C4-2B (cell line): ENCODE measurements around the gene ACVR1.

Experiments
- CTCF ChIP-seq: fragments of 450-650 bp; conservative IDR thresholded peaks from 2 replicates; pipeline ENCODE4 v1.5.1; 2017; ENCODE audit warnings: mild to moderate bottlenecking
- ZFX ChIP-seq: fragments of 450-650 bp; IDR thresholded peaks from 2 replicates; pipeline ENCODE4 v1.6.1; 2017

DNA sequence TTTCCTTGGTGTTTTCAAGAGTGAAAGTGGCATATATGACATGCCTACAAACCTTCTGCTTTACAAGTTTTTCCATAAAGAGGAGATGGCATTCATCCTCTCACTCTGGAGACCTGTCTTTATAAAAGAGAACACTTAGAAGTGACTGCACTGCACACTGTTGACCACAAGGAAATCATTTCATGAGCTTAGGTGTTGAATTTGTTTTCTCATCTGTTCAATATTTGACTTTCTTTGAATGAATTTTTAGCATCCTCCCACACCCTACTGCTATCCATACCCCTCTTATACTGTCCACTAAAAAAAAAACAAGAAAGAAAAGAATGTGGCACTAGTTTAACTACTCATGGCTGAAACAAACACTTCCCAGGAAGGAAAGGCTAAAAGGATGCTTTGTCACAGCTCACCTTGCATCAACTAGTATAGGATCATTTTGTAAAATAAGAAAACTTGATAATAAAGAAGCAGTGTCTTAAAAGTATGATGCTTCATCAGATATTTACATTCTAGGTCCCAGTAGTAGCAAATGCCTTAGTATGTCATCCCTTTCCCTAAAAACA, 83.0 kb downstream of the ACVR1 start:
- TF ChIP-seq CTCF = no peak; the same call in 1 of the 2 replicates
- TF ChIP-seq ZFX = no peak
